Airway epithelial cell (primary cell): ENCODE results near the gene TCP11X1. TPM values are rescaled to one million over a fixed set of nuclear protein-coding genes. Genes with fewer than 3 reads are reported as not detected.

Experiments used
- total RNA-seq: library from RNA; depleted of rRNA; stranded (reverse); fragments of >200 nt; gene quantifications from 2 replicates; pipeline ENCODE4 v1.2.3, GENCODE V29; 2015

TCP11X1 gene
- total RNA-seq: not detected in 2 replicates

DNA sequence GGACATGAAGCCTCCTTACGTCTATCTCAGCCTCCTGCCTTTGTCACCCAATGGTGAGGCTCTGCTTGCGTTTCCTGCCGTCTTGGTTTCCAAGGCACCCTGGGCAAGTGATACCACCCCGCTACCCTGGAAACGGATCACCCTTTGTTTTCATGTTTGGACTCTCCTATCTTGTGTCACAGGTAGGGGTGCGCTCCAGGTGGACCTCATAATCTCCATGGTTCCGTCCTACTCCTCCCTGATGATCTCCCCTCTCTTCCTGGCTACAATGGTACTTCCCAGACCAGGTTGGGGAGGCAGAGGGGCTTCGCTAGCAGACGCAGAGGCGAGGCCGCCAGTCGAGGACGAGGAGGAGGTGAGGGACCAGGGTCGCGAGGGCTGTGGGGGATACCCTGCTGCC is at the start of gene TCP11X1:
Gene TCP11X1 (plus strand): TSS at position 316 of the 400 bp plus-strand sequence.

DNA sequence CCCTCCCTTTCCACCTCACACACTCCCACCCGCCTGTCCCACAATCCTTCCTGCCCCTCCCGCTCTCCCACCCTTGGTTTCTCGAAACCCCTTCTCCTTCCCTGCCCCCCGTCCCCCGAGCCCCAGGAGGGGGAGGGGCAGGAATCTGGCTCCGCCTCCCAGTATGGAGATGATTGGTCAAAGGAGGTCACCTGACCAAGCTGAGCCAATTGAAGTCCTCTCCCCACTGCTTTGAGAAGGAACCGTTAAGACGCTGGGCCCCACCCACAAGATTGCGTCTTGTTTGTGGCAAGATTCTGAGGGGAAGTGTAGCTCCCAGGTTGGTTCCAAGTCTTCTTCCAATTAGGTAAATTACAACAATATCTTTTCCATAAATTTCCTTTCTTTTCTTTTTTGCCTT is 31.8 kb downstream of the TCP11X1 start, which contains the start of gene NXF2:
Gene NXF2 (plus strand): TSS at position 275 of the 400 bp plus-strand sequence. CDS start 59,912 bp downstream, outside the sequence.

Other genes with a start within 250 kb of the TCP11X1 start
- gene TCEAL2, start 89.6 kb upstream of the TCP11X1 start, total RNA-seq: 0.09 TPM in 1 of 2 replicates, not detected in the other
- not detected in 2 replicates for gene TCEAL6, start 72.8 kb upstream of the TCP11X1 start, total RNA-seq
- 0.79 TPM in 1 of 2 replicates, not detected in the other for gene BEX5, start 59.3 kb upstream of the TCP11X1 start, total RNA-seq
- not detected in 2 replicates for gene NXF2, start 31.9 kb downstream of the TCP11X1 start, total RNA-seq
- not detected in 2 replicates for gene NXF2B, start 224.7 kb downstream of the TCP11X1 start, total RNA-seq